Stimulated activated CD4-positive, alpha-beta T cell treated with anti-CD3 and anti-CD28 coated beads, Interleukin-4, amount 100 ng/mL, for 1 hour (primary cell): ENCODE results near the gene SEMA4A.

Source experiments
- DNase-seq: peaks from one replicate; pipeline ENCODE4 v3.0.0-alpha.2; 2020

SEMA4A gene

GRCh38 chr1:156136970-156137483, 16.4 kb upstream of the SEMA4A start:
- no peak for DNase-seq

GRCh38 chr1:156138458-156138867, 14.9 kb upstream of the SEMA4A start:
- DNase-seq = no peak

- DNase-seq = peak; percentile 41
Observed at GRCh38 chr1:156140879-156141707, 12.3 kb upstream of the SEMA4A start.

GRCh38 chr1:156143765-156144489, 9.5 kb upstream of the SEMA4A start:
- no peak for DNase-seq

- DNase-seq = no peak
Observed at GRCh38 chr1:156144742-156145141, 8.6 kb upstream of the SEMA4A start.

GRCh38 chr1:156145650-156146019, 7.8 kb upstream of the SEMA4A start:
- DNase-seq = no peak

GRCh38 chr1:156146020-156146768, 7.2 kb upstream of the SEMA4A start:
- peak; percentile 26 for DNase-seq

GRCh38 chr1:156146769-156147405, 6.5 kb upstream of the SEMA4A start:
- DNase-seq = no peak

- no peak for DNase-seq
Observed at GRCh38 chr1:156148216-156148615, 5.2 kb upstream of the SEMA4A start.

- DNase-seq = no peak
Observed at GRCh38 chr1:156149374-156150332, 3.7 kb upstream of the SEMA4A start.

GRCh38 chr1:156150333-156151011, 2.9 kb upstream of the SEMA4A start:
- DNase-seq = no peak

- no peak for DNase-seq
Observed at GRCh38 chr1:156151093-156151688, 2.2 kb upstream of the SEMA4A start.

- DNase-seq = no peak
Observed at GRCh38 chr1:156152628-156153027, 757 bp upstream of the SEMA4A start.

- DNase-seq = peak; percentile 26
Observed at GRCh38 chr1:156154317-156154749, 948 bp downstream of the SEMA4A start.

GRCh38 chr1:156155756-156156510, 2.5 kb downstream of the SEMA4A start:
- DNase-seq = no peak

GRCh38 chr1:156157506-156157905, 4.1 kb downstream of the SEMA4A start:
- DNase-seq = no peak

- no peak for DNase-seq
Observed at GRCh38 chr1:156157966-156158365, 4.6 kb downstream of the SEMA4A start.

- no peak for DNase-seq
Observed at GRCh38 chr1:156160000-156160742, 6.8 kb downstream of the SEMA4A start.

- peak; percentile 79 for DNase-seq
Observed at GRCh38 chr1:156160743-156161171, 7.4 kb downstream of the SEMA4A start.
